ENCODE measurements around the gene GCNT3.

Gene GCNT3

GRCh38 chr15:59611276-59612260 lies at the start of gene GCNT3:
Gene GCNT3, plus strand, starts transcription at chr15:59611783. Its CDS starts 6,456 bp downstream, at chr15:59618239.
- in situ Hi-C loops (cut with HindIII; ENCODE audit: low sequenced_read_pairs): no loop called here

- in situ Hi-C loops (cut with HindIII; ENCODE audit: low sequenced_read_pairs): no loop called here
Measured at GRCh38 chr15:59562448-59563186, 49.0 kb upstream of the GCNT3 start.

GRCh38 chr15:59565299-59565698 lies 46.3 kb upstream of the GCNT3 start:
- in situ Hi-C loops (cut with HindIII; ENCODE audit: low sequenced_read_pairs): no loop called here

GRCh38 chr15:59567324-59567723 lies 44.3 kb upstream of the GCNT3 start:
- in situ Hi-C loops (cut with HindIII; ENCODE audit: low sequenced_read_pairs): no loop called here

- in situ Hi-C loops (cut with HindIII; ENCODE audit: low sequenced_read_pairs): no loop called here
Measured at GRCh38 chr15:59569477-59569876, 42.1 kb upstream of the GCNT3 start.

GRCh38 chr15:59570315-59570714 lies 41.3 kb upstream of the GCNT3 start:
- in situ Hi-C loops (cut with HindIII; ENCODE audit: low sequenced_read_pairs): no loop called here

GRCh38 chr15:59571606-59572005 lies 40.0 kb upstream of the GCNT3 start:
- in situ Hi-C loops (cut with HindIII; ENCODE audit: low sequenced_read_pairs): no loop called here

GRCh38 chr15:59583088-59583487 lies 28.5 kb upstream of the GCNT3 start:
- in situ Hi-C loops (cut with HindIII; ENCODE audit: low sequenced_read_pairs): no loop called here

- in situ Hi-C loops (cut with HindIII; ENCODE audit: low sequenced_read_pairs): no loop called here
Measured at GRCh38 chr15:59587085-59587826, 24.3 kb upstream of the GCNT3 start.

- in situ Hi-C loops (cut with HindIII; ENCODE audit: low sequenced_read_pairs): no loop called here
Measured at GRCh38 chr15:59590027-59590426, 21.6 kb upstream of the GCNT3 start.

GRCh38 chr15:59591356-59591755 lies 20.2 kb upstream of the GCNT3 start:
- in situ Hi-C loops (cut with HindIII; ENCODE audit: low sequenced_read_pairs): no loop called here

GRCh38 chr15:59594493-59594942 lies 17.1 kb upstream of the GCNT3 start:
- in situ Hi-C loops (cut with HindIII; ENCODE audit: low sequenced_read_pairs): no loop called here

- in situ Hi-C loops (cut with HindIII; ENCODE audit: low sequenced_read_pairs): no loop called here
Measured at GRCh38 chr15:59594991-59595390, 16.6 kb upstream of the GCNT3 start.

GRCh38 chr15:59595434-59595915 lies 16.1 kb upstream of the GCNT3 start:
- in situ Hi-C loops (cut with HindIII; ENCODE audit: low sequenced_read_pairs): no loop called here

- in situ Hi-C loops (cut with HindIII; ENCODE audit: low sequenced_read_pairs): no loop called here
Measured at GRCh38 chr15:59596640-59597039, 14.9 kb upstream of the GCNT3 start.

- in situ Hi-C loops (cut with HindIII; ENCODE audit: low sequenced_read_pairs): no loop called here
Measured at GRCh38 chr15:59598461-59598860, 13.1 kb upstream of the GCNT3 start.

- in situ Hi-C loops (cut with HindIII; ENCODE audit: low sequenced_read_pairs): no loop called here
Measured at GRCh38 chr15:59605994-59606393, 5.6 kb upstream of the GCNT3 start.

- in situ Hi-C loops (cut with HindIII; ENCODE audit: low sequenced_read_pairs): no loop called here
Measured at GRCh38 chr15:59609730-59610712, 1.6 kb upstream of the GCNT3 start.

GRCh38 chr15:59614153-59614552 lies 2.6 kb downstream of the GCNT3 start:
- in situ Hi-C loops (cut with HindIII; ENCODE audit: low sequenced_read_pairs): no loop called here

GRCh38 chr15:59615661-59616060 lies 4.1 kb downstream of the GCNT3 start:
- in situ Hi-C loops (cut with HindIII; ENCODE audit: low sequenced_read_pairs): no loop called here

Data from endothelial cell of hepatic sinusoid (primary cell).